ENCODE results near the gene STOX2.

DNA sequence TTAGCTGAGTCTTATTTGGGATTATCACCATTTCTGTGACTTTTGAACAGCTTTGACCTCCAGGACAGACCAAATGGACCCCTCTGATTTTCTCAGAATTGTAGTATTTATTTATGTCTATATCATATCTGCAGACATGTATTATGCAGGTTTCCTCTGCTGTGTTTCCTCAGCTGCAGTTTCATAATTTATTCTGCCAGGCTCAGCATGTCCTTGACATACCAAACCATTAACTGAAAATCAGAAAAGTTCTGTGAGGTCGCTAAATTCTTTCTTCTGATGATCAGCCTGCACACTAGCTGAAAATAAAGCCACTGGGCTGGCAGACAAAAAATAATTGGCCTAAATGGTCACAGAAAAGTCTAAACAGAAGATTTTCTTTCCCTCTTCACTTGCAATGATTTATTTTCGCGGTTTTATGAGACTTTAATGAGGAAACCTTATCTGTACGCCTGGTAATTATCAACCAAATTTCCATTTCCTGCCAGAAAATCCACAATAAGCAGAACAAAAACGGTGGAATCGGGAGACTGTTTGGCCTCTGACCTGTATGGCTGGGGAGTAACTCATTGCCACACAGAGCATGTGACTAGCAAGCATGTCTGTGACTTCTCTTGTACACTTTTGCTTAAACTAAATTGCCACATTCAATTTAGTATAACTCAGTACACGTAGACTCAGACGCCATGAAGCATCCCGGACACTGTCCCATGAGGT is 161.6 kb downstream of the STOX2 start:
- TF ChIP-seq, protein P1, sequence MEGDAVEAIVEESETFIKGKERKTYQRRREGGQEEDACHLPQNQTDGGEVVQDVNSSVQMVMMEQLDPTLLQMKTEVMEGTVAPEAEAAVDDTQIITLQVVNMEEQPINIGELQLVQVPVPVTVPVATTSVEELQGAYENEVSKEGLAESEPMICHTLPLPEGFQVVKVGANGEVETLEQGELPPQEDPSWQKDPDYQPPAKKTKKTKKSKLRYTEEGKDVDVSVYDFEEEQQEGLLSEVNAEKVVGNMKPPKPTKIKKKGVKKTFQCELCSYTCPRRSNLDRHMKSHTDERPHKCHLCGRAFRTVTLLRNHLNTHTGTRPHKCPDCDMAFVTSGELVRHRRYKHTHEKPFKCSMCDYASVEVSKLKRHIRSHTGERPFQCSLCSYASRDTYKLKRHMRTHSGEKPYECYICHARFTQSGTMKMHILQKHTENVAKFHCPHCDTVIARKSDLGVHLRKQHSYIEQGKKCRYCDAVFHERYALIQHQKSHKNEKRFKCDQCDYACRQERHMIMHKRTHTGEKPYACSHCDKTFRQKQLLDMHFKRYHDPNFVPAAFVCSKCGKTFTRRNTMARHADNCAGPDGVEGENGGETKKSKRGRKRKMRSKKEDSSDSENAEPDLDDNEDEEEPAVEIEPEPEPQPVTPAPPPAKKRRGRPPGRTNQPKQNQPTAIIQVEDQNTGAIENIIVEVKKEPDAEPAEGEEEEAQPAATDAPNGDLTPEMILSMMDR (IDR thresholded peaks at IDR 0.05; ENCODE audit: low read depth, low read length, poor library complexity, severe bottlenecking) = no peak
- TF ChIP-seq EZH2phosphoT487 (IDR thresholded peaks at IDR 0.05; ENCODE audit: borderline replicate concordance, low read length) = no peak

All from DOHH2 (cell line).